ENCODE measurements around the gene ZFP1. TPM values are rescaled to one million over a fixed set of nuclear protein-coding genes. Genes with fewer than 3 reads are reported as not detected.
A peak's percentile ranks its signal among the peaks of the same experiment; 100 is the strongest.
"Not testable (repeated sequence)": the region's sequence is repeated elsewhere in the genome, so short reads cannot be mapped to it uniquely, and the experiment has no call there.

ZFP1 gene
- total RNA-seq, 1 experiment from 2014 or later, result 9.7 TPM

DNA sequence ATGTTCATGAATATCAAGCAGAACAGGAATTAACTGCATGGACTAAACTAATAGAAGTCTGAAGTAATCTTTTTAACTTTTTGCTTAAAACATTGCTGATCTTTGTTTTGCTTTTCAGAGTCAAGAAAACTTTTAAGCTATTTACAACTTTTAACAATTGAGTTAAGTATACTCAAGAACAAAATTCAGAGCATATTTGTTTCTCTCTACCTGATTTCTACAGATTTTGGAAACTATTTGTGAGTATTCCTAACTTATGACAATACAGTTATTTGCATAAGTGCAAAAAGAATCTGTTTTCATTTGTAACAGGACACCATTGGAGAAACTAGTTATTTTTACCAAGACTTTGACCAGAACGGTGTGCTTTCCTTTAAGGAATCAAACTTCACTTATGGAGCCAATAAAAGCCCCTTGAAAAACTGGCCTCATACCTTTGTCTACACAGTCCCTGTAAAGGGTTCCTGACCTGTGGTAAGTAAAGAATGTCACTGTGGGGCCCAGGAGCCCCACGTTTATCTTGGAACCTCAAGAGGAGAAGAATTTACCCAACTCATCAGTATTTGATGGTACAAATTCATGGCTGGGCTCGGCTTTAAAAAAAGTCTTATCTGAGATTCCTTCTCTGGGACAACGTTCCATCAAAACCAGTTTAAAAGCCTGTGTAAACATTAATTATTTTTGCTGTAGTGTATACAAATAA is 20.5 kb upstream of the ZFP1 start:
- no peak overlapping the region for H3K27ac Mint-ChIP-seq
- ATAC-seq (no peak), DNase-seq (ENCODE audit: low spot score) (no peak)
- TF ChIP-seq TEAD1 (CRISPR knock-in tag; IDR thresholded peaks at IDR 0.05), result no peak
- CTCF ChIA-PET, result interaction anchor here (1.6 kb wide), 1 partner anchor 17 kb away, joined by 6 read pairs; no protein-coding TSS in a partner anchor
- peaks cover 28% of the 10 kb centered on the region for H3K9me3 Mint-ChIP-seq
- H3K27me3 Mint-ChIP-seq (ENCODE audit: low read depth), result no peaks in the 10 kb centered on the region; the same call in 1 of the 2 replicates
- peaks cover 25% of the 10 kb centered on the region for H3K36me3 Mint-ChIP-seq
- peaks cover 13% of the 10 kb centered on the region for H3K4me1 Mint-ChIP-seq
- POLR2A ChIA-PET, result no interaction called here
- no peak overlapping the region for H3K4me3 Mint-ChIP-seq

DNA sequence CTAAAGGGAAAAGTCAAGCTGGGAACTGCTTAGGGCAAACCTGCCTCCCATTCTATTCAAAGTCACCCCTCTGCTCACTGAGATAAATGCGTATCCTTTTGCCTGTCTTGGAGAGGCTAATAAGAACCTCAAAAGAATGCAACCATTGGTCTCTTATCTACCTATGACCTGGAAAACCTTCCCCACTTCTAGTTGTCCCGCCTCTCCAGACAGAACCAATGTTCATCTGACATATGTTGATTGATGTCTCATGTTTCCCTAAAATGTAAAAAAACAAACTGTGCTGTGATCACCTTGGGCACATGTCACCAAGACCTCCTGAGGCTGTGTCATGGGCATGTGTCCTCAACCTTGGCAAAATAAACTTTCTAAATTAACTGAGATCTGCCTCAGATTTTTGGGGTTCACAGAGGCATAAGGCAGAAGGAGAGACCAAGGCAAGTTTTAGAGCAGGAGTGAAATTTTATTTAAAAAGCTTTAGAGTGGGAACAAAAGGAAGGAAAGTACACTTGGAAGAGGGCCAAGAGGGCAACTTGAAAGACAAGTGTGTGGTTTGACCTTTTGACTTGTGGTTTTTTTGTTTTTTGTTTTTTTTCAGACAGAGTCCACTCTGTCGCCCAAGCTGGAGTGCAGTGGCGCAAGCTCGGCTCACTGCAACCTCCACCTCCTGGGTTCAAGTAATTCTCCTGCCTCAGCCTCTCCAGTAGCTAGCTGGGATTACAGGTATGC is 18.7 kb upstream of the ZFP1 start:
- not testable (repeated sequence) for DNase-seq (ENCODE audit: low spot score); H3K4me3 Mint-ChIP-seq
- POLR2A ChIA-PET, result interaction anchor here (0.6 kb wide), 1 partner anchor 49 kb away, joined by 3 read pairs; no protein-coding TSS in a partner anchor

DNA sequence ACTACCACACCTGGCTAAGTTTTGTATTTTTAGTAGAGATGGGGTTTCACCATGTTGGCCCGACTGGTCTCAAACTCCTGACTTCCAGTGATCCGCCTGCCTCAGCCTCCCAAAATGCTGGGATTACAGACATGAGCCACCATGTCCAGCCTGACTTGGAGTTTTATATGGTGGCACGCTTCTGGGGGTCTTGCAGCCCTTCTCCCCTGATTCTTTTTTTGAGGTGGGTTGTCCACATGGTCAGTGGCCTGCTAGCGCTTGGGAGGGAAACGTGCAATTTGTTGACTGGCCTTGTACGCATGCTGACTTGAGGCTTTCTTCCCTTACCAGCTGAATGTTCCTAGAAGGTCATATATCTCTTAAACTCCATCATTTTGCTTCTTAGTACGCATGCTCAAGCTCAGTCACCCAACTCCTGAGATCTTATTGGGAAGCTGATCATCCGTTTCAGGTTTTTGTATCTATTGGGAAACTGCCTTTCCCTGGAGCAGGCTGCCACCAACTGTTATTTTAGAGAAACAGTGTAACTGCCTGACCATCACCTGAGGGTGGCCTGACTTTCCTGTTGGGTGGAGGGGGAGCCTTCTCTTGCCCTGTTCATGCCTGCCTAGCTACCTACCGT is 18.1 kb upstream of the ZFP1 start:
- TF ChIP-seq MXD4 (CRISPR knock-in tag; IDR thresholded peaks at IDR 0.05; ENCODE audit: borderline replicate concordance) (no peak), PRDM15 (CRISPR knock-in tag; IDR thresholded peaks at IDR 0.05) (peak; percentile 62; the same call in 1 of the 2 replicates)
- ATAC-seq, result peak; percentile 95
- peaks cover 23% of the 10 kb centered on the region for H3K36me3 Mint-ChIP-seq
- H3K9me3 Mint-ChIP-seq, result peaks cover 23% of the 10 kb centered on the region
- H3K27me3 Mint-ChIP-seq (ENCODE audit: low read depth), result no peaks in the 10 kb centered on the region; the same call in 1 of the 2 replicates
- CTCF ChIA-PET, result interaction anchor here (0.5 to 2.6 kb wide), 18 partner anchors 8 to 407 kb away, joined by 3 to 31 read pairs (median 4); partner anchors contain the start of gene ZNRF1
- POLR2A ChIA-PET, result no interaction called here
- H3K4me1 Mint-ChIP-seq, result peaks cover 13% of the 10 kb centered on the region
- no peak overlapping the region for H3K4me3 Mint-ChIP-seq
- no peak overlapping the region for H3K27ac Mint-ChIP-seq
- DNase-seq (ENCODE audit: low spot score), result no peak

More for the DNA sequence above, 18.7 kb upstream of the ZFP1 start:
- not testable (repeated sequence) for H3K27ac Mint-ChIP-seq; ATAC-seq; H3K27me3 Mint-ChIP-seq (ENCODE audit: low read depth)
- Mint-ChIP-seq H3K36me3 (peaks cover 25% of the 10 kb centered on the region), H3K4me1 (peaks cover 13% of the 10 kb centered on the region), H3K9me3 (peaks cover 28% of the 10 kb centered on the region)
- CTCF ChIA-PET, result interaction anchor here (0.5 to 2.6 kb wide), 13 partner anchors 7 to 317 kb away, joined by 3 to 31 read pairs (median 5); partner anchors contain the start of gene ZNRF1

DNA sequence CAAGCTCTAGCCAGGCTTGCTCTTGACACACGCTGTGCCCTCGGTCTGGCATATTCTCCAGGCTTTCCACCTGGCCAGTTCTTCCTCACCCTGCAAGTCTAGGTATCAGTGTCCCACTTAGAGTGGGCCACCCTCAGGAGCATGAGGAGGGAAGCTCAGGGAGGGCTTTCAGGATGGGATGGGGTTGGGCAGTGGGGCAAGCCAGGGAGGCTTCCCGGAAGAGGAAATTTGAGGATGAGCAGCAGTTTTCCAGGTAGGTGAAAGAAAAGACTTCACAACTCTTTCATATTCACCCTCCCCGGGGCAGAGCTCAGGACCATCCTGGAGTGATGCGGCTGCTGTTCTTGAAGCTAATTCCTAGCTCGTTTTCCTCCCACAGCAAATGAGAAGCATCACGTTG is 17.2 kb upstream of the ZFP1 start:
- POLR2A ChIA-PET, result interaction anchor here (0.7 kb wide), 1 partner anchor 51 kb away, joined by 4 read pairs; no protein-coding TSS in a partner anchor
- H3K9me3 Mint-ChIP-seq, result peaks cover 22% of the 10 kb centered on the region
- H3K36me3 Mint-ChIP-seq, result peaks cover 23% of the 10 kb centered on the region
- no peak for DNase-seq (ENCODE audit: low spot score)
- no peak overlapping the region for H3K4me3 Mint-ChIP-seq
- no peaks in the 10 kb centered on the region; the same call in 1 of the 2 replicates for H3K27me3 Mint-ChIP-seq (ENCODE audit: low read depth)
- H3K27ac Mint-ChIP-seq, result no peak overlapping the region
- H3K4me1 Mint-ChIP-seq, result peaks cover 13% of the 10 kb centered on the region
- CTCF ChIA-PET, result interaction anchor here (0.8 to 2.6 kb wide), 14 partner anchors 9 to 408 kb away, joined by 3 to 31 read pairs (median 4); partner anchors contain the start of gene ZNRF1
- peak; percentile 36 for ATAC-seq
- TF ChIP-seq PREB (CRISPR knock-in tag; IDR thresholded peaks at IDR 0.05; ENCODE audit: borderline replicate concordance), result no peak
- no peak for TF ChIP-seq CBFB (CRISPR knock-in tag; IDR thresholded peaks at IDR 0.05; ENCODE audit: low read depth)
- TF ChIP-seq, protein P1, sequence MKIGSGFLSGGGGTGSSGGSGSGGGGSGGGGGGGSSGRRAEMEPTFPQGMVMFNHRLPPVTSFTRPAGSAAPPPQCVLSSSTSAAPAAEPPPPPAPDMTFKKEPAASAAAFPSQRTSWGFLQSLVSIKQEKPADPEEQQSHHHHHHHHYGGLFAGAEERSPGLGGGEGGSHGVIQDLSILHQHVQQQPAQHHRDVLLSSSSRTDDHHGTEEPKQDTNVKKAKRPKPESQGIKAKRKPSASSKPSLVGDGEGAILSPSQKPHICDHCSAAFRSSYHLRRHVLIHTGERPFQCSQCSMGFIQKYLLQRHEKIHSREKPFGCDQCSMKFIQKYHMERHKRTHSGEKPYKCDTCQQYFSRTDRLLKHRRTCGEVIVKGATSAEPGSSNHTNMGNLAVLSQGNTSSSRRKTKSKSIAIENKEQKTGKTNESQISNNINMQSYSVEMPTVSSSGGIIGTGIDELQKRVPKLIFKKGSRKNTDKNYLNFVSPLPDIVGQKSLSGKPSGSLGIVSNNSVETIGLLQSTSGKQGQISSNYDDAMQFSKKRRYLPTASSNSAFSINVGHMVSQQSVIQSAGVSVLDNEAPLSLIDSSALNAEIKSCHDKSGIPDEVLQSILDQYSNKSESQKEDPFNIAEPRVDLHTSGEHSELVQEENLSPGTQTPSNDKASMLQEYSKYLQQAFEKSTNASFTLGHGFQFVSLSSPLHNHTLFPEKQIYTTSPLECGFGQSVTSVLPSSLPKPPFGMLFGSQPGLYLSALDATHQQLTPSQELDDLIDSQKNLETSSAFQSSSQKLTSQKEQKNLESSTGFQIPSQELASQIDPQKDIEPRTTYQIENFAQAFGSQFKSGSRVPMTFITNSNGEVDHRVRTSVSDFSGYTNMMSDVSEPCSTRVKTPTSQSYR (CRISPR knock-in tag; IDR thresholded peaks at IDR 0.05), result no peak
- no peak for TF ChIP-seq CREB1 (CRISPR knock-in tag; IDR thresholded peaks at IDR 0.05)
- TF ChIP-seq RORB (CRISPR knock-in tag; IDR thresholded peaks at IDR 0.05), result no peak
- TF ChIP-seq ZNF219 (CRISPR knock-in tag; IDR thresholded peaks at IDR 0.05; ENCODE audit: borderline replicate concordance), result no peak
- TF ChIP-seq CREM (CRISPR knock-in tag; IDR thresholded peaks at IDR 0.05), result no peak
- TF ChIP-seq USF1 (CRISPR knock-in tag; IDR thresholded peaks at IDR 0.05), result no peak
- no peak for TF ChIP-seq JAZF1 (CRISPR knock-in tag; IDR thresholded peaks at IDR 0.05)
- TF ChIP-seq FOXK1 (CRISPR knock-in tag; IDR thresholded peaks at IDR 0.05), result no peak
- TF ChIP-seq NR2C2 (CRISPR knock-in tag; IDR thresholded peaks at IDR 0.05), result no peak
